ENCODE results near the gene CCL11. TPM values are rescaled to one million over a fixed set of nuclear protein-coding genes. Genes with fewer than 3 reads are reported as not detected.

CCL11 gene
- total RNA-seq: 0.12 TPM in 1 of 2 replicates, not detected in the other

DNA sequence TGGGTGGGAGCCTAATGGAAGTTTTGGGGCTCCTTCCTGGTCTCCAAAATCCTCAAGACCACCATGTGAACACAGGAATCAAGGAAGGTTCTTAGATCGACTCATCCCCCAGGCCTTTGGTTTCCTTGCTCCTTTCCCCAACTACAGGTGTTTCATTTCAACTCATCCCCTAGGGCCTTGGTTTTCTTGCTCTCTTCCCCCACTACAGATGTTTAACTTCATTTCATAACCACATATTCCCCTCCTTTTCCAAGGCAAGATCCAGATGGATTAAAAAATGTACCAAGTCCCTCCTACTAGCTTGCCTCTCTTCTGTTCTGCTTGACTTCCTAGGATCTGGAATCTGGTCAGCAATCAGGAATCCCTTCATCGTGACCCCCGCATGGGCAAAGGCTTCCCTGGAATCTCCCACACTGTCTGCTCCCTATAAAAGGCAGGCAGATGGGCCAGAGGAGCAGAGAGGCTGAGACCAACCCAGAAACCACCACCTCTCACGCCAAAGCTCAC lies at the start of gene CCL11:
Gene CCL11, plus strand, starts transcription at position 457 of the 507 bp plus-strand sequence. CDS start 67 bp downstream, outside the sequence.

DNA sequence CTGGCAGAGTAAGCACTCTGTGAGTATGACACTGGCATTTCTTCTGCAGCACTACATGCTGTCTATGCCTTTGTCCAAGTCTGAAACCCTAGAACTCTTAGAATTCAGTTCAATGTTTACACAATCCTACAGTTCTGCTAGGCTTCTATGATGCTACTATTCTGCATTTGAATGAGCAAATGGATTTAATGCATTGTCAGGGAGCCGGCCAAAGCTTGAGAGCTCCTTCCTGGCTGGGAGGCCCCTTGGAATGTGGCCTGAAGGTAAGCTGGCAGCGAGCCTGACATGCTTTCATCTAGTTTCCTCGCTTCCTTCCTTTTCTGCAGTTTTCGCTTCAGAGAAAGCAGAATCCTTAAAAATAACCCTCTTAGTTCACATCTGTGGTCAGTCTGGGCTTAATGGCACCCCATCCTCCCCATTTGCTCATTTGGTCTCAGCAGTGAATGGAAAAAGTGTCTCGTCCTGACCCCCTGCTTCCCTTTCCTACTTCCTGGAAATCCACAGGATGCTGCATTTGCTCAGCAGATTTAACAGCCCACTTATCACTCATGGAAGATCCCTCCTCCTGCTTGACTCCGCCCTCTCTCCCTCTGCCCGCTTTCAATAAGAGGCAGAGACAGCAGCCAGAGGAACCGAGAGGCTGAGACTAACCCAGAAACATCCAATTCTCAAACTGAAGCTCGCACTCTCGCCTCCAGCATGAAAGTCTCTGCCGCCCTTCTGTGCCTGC lies 30.7 kb upstream of the CCL11 start, which contains the start of gene CCL2:
Gene CCL2, plus strand, starts transcription at position 635 of the 730 bp plus-strand sequence. Its CDS starts 65 bp downstream, at position 700.

DNA sequence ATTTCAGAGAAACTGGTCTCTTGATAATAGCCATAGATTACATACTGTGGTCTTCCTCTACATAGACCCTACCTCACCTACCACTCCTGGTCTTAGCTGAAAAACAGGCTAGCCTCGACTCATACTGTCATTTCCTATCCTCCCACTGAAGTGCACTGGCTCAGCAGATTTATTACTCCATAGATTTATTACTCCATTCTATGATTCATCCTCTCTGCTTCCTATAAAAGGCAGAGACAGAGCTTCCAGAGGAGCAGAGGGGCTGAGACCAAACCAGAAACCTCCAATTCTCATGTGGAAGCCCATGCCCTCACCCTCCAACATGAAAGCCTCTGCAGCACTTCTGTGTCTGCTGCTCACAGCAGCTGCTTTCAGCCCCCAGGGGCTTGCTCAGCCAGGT lies 15.6 kb upstream of the CCL11 start, which contains the start of gene CCL7:
Gene CCL7, plus strand, starts transcription at position 253 of the 400 bp plus-strand sequence. Its CDS starts 70 bp downstream, at position 323.

DNA sequence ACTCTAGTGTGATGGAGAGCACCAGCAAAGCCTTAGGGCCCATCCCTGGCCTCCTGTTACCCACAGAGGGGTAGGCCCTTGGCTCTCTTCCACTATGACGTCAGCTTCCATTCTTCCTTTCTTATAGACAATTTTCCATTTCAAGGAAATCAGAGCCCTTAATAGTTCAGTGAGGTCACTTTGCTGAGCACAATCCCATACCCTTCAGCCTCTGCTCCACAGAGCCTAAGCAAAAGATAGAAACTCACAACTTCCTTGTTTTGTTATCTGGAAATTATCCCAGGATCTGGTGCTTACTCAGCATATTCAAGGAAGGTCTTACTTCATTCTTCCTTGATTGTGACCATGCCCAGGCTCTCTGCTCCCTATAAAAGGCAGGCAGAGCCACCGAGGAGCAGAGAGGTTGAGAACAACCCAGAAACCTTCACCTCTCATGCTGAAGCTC lies 33.5 kb downstream of the CCL11 start, which contains the start of gene CCL8:
Gene CCL8, plus strand, starts transcription at position 397 of the 445 bp plus-strand sequence. CDS start 67 bp downstream, outside the sequence.

Other genes starting within 250 kb of the CCL11 start
- gene CCL2, start 30.5 kb upstream of the CCL11 start, total RNA-seq: 6.3 and 12.0 TPM in 2 replicates
- 0.89 TPM in 1 of 2 replicates, not detected in the other for gene CCL7, start 15.5 kb upstream of the CCL11 start, total RNA-seq
- gene CCL8, start 33.7 kb downstream of the CCL11 start, total RNA-seq: not detected in 2 replicates
- 0.62 TPM in 1 of 2 replicates, not detected in the other for gene CCL13, start 70.7 kb downstream of the CCL11 start, total RNA-seq
- gene CCL1, start 77.5 kb downstream of the CCL11 start, total RNA-seq: not detected in 2 replicates